ENCODE results near the gene CFAP53. TPM values are rescaled to one million over a fixed set of nuclear protein-coding genes. Genes with fewer than 3 reads are reported as not detected.

Gene CFAP53
- 10 to 100 TPM in 1 of 6 donors, 1 to 10 TPM in 4, under 1 TPM in 1; 0.34 to 13.6 (median 2.0) TPM for total RNA-seq

- H3K27me3 ChIP-seq, result no peaks in the 10 kb centered on the region
- peak; percentile 95 to 96 for DNase-seq
- 1 to 4% methylated on average over 7 to 16 of the region's 37 CpGs for WGBS, 2 donors
- peak; percentile 95 to 98 for ATAC-seq (ENCODE audit: low FRiP score in 2 of 2)
- peaks cover 4 to 18% (median 12%) of the 10 kb centered on the region in 4 donors for H3K4me1 ChIP-seq
- H3K27ac ChIP-seq, result peak within 1 kb of the TSS in 2 of 4 donors; percentile 47 to 49
- no peaks in the 10 kb centered on the region for H3K9me3 ChIP-seq
- TF ChIP-seq, protein P1, sequence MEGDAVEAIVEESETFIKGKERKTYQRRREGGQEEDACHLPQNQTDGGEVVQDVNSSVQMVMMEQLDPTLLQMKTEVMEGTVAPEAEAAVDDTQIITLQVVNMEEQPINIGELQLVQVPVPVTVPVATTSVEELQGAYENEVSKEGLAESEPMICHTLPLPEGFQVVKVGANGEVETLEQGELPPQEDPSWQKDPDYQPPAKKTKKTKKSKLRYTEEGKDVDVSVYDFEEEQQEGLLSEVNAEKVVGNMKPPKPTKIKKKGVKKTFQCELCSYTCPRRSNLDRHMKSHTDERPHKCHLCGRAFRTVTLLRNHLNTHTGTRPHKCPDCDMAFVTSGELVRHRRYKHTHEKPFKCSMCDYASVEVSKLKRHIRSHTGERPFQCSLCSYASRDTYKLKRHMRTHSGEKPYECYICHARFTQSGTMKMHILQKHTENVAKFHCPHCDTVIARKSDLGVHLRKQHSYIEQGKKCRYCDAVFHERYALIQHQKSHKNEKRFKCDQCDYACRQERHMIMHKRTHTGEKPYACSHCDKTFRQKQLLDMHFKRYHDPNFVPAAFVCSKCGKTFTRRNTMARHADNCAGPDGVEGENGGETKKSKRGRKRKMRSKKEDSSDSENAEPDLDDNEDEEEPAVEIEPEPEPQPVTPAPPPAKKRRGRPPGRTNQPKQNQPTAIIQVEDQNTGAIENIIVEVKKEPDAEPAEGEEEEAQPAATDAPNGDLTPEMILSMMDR (IDR thresholded peaks at IDR 0.05), result no peak
- TF ChIP-seq EP300 (IDR thresholded peaks at IDR 0.05) (no peak), POLR2A (IDR thresholded peaks at IDR 0.05) (peak in 2 of 4 donors; percentile 31 to 56), POLR2AphosphoS5 (IDR thresholded peaks at IDR 0.05) (peak in 1 of 2 donors; percentile 41)
- H3K4me3 ChIP-seq, result peak within 1 kb of the TSS; percentile 37 to 83 (median 73)
- peaks cover 0 to 24% (median 16%) of the 10 kb centered on the region in 4 donors for H3K36me3 ChIP-seq
These were observed at the start of gene CFAP53 for GRCh38 chr18:50266248-50266704. TSS of gene CFAP53 (minus strand) at chr18:50266495. CDS start at chr18:50266404, 91 bp downstream.

GRCh38 chr18:50315100-50315871 is 49.0 kb upstream of the CFAP53 start:
- 58 to 62% methylated on average over 5 of the region's 5 CpGs for WGBS, 2 donors
- H3K36me3 ChIP-seq, result no peaks in the 10 kb centered on the region
- TF ChIP-seq POLR2A (IDR thresholded peaks at IDR 0.05), result no peak
- no peak overlapping the region for H3K27ac ChIP-seq
- no peak for ATAC-seq (ENCODE audit: low FRiP score in 2 of 2)
- H3K9me3 ChIP-seq, result no peaks in the 10 kb centered on the region
- H3K4me1 ChIP-seq, result no peaks in the 10 kb centered on the region
- no peak overlapping the region for H3K4me3 ChIP-seq
- DNase-seq, result no peak
- H3K27me3 ChIP-seq, result no peaks in the 10 kb centered on the region

DNA sequence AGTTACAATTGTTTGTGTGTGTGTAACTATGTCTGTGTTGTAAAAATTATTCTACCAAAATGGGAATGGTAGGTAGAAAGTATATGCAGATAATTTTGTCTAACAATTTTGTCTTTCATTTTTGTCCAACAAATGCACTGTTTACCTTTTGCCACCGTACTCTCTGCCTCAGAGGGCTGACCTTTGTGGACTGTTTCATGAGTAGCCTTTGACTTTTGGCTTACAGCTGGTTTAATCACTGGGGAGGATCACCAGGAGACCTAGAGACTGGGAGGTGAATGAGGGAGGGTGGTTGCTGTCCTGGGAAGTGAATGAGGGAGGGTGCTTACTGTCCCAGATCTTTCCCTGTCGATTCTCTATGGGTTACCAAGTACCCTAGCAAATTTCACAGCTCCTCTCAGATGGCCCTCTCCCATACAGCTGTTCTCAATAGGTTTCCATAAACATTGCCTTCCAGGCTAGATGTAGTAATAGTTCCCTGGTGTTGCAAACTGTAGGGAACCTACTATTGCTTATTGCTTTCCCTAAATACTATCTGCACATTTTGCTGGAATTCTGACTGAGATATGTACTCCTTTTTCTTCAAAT is 47.7 kb upstream of the CFAP53 start:
- no peak overlapping the region for H3K27ac ChIP-seq
- no peaks in the 10 kb centered on the region for H3K27me3 ChIP-seq
- ATAC-seq (ENCODE audit: low FRiP score in 2 of 2) (no peak), DNase-seq (no peak)
- no peaks in the 10 kb centered on the region for H3K36me3 ChIP-seq
- no peak overlapping the region for H3K4me3 ChIP-seq
- no peaks in the 10 kb centered on the region for H3K9me3 ChIP-seq
- TF ChIP-seq POLR2A (IDR thresholded peaks at IDR 0.05), result no peak
- TF ChIP-seq, protein P1 (IDR thresholded peaks at IDR 0.05), result no peak
- no peak for TF ChIP-seq EP300 (IDR thresholded peaks at IDR 0.05)
- no peak for TF ChIP-seq POLR2AphosphoS5 (IDR thresholded peaks at IDR 0.05)
- peaks cover 0 to under 1% (median 0%) of the 10 kb centered on the region in 4 donors for H3K4me1 ChIP-seq
- 38 to 67% methylated on average over 2 of the region's 2 CpGs for WGBS, 2 donors

DNA sequence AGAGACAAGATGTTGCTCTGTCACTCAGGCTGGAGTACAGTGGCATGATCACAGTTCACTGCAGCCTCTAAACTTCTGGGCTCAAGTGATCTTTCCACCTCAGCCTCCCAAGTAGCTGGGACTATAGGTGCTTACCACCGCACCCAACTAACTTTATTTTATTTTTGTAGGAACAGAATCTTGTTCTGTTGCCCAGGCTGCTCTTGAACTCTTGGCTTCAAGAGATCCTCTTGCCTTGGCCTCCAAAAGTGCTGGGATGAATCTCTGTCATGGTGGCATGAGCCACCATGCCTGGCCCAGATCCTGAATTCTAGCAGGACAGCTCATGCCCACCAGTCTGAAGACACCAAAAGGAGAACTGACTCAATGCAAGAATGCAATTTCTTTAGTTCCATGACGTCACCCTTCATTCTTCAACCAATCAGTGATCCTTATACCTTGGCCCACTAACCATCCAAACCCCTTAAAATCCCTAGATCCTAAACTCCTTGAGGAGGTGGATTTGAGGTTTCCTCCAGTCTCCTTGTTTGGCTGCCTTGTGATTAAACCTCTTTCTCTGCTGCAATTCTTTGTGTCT is 46.8 kb upstream of the CFAP53 start:
- Histone ChIP-seq H3K9me3 (no peaks in the 10 kb centered on the region), H3K27me3 (no peaks in the 10 kb centered on the region), H3K4me3 (no peak overlapping the region), H3K27ac (no peak overlapping the region), H3K36me3 (no peaks in the 10 kb centered on the region), H3K4me1 (peaks cover 0 to 8% (median under 1%) of the 10 kb centered on the region in 4 donors)
- ATAC-seq (ENCODE audit: low FRiP score in 2 of 2) (no peak), DNase-seq (no peak)
- WGBS, 2 donors, result 73 to 81% methylated on average over 2 of the region's 2 CpGs
- TF ChIP-seq, protein P1 (IDR thresholded peaks at IDR 0.05), result no peak
- TF ChIP-seq POLR2A (IDR thresholded peaks at IDR 0.05), result no peak
- no peak for TF ChIP-seq EP300 (IDR thresholded peaks at IDR 0.05)
- TF ChIP-seq POLR2AphosphoS5 (IDR thresholded peaks at IDR 0.05), result no peak
